Brain pericyte (primary cell): ENCODE data around the gene MERTK.
"Not testable (repeated sequence)": the region's sequence is repeated elsewhere in the genome, so short reads cannot be mapped to it uniquely, and the experiment has no call there.

ENCODE experiments used
- DNase-seq: peaks from one replicate; pipeline ENCODE4 v3.0.0-alpha.2; 2012; ENCODE audit warnings: low read depth, low spot score

Gene MERTK

GRCh38 chr2:112040066-112040465 lies 141.7 kb downstream of the MERTK start:
- not testable (repeated sequence) for DNase-seq

DNA sequence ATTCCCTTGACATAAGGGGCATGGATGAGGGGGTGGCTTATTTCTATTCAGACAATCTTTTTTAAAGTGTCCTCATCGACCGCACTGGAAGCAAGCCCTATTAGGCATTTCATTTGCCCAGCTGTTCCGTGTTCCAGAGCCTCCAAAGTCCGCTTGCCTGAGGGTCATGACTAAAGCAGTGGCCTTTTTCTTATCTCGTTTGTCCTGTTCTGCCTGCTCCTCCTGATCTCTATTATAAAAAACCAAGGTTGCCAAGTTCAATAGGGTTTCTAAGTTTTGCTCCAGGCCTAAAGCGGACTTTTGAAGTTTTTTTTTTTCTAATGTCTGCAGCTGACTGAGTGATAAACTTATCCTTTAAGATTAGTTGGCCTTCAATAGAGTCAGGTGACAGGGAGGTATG lies 143.1 kb downstream of the MERTK start:
- DNase-seq, result not testable (repeated sequence)

DNA sequence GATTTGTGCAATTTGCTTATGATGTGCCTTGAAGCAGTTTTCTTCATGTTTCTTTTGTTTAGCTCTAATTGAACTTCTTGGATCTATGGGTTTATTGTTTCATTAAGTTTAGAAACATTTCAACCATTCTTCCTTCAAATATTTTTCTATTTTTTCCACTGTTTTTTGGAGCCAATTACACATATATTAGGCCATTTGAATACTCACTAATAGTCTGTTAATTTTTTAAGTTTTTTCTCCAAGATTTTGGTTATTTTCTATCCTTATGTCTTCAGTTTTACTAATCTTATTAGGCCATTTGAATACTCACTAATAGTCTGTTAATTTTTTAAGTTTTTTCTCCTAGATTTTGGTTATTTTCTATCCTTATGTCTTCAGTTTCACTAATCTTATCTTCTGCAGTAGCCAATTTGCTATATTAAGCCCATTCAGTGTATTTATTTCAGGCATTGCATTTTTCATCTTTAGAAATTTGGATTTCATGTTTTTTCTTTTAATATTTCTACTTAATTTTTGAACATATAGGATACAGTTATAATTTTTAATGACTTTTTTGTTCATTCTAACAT lies 147.1 kb downstream of the MERTK start:
- DNase-seq, result no peak

GRCh38 chr2:112046231-112046630 lies 147.8 kb downstream of the MERTK start:
- DNase-seq, result no peak

- no peak for DNase-seq
These were observed 149.3 kb downstream of the MERTK start for GRCh38 chr2:112047537-112048235.

GRCh38 chr2:112048236-112048592 lies 149.8 kb downstream of the MERTK start:
- no peak for DNase-seq

DNA sequence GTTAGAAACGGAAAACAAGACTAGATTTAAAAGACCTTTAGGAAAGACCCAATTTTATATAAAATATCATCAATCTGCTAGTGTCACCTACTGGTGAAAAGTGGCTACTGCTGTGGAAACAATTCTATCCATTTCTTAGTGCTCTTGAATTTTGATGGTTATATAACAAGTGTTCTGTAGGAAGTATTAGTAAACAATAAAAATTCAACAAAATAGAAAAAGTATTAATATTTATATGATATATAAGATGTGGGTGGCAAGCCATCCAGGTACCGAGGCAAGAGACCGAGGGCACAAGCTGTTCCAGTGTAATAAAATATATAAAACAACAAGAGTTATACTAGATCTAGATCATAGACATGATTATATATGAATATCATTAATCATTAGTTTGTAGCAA lies 150.5 kb downstream of the MERTK start:
- DNase-seq, result no peak

DNA sequence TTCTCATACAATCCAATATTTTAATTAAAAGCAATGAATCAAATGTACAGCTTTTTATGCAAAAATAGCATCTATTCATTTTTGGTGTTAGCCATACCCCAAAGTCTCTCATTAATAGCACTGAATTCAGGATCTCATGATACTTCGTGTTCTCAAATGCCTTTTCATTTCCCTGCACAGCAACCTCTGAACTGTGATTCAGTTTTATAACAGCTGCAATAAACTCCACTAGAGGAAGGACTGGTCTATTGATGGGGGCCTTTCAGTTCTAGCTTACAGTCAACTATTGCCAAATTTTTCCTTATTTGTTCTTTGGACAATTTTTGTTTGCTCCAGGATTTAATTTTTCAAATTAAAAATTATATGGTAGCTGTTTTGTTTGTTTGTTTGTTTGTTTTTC lies 151.9 kb downstream of the MERTK start:
- no peak for DNase-seq

DNA sequence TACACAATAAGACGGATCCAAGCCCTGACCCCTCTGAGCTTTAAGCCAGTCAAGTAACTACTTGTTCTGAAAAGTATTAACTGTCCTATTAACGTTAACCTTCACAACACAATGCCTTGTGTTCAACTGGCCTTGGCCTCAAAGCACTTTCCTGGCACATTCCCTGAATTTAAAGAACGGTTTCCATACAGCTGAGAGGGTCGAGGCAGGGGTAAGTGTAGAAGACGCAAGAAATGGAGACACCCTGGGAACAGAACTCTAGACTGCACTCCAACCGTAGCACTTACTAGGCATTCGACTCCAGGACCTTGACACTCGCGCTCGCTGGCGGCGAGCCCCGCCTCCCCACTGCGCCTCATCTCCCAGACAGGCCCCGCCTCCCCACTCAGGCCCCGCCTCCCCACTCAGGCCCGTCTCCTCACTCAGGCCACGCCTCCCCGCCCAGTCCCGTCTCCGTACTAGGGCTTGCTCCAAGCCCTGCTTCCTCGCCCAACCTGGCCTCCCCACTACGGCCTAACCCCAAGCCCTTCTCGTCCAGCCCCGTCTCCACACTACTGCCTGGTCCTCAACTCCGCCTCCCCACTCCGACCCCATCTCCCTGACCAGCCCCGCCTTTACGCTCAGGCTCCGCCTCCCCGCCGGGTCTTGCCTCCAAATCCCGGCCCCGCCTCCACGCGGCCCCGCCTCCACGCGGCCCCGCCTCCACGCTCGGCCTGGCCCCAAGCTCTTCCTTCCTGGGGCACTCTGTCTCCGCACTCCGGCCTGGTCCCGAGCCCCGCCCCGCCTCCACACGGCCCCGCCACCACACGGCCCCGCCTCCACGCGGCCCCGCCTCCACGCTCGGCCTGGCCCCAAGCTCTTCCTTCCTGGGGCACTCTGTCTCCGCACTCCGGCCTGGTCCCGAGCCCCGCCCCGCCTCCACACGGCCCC lies 155.8 kb downstream of the MERTK start:
- DNase-seq, result peak; percentile 95

DNA sequence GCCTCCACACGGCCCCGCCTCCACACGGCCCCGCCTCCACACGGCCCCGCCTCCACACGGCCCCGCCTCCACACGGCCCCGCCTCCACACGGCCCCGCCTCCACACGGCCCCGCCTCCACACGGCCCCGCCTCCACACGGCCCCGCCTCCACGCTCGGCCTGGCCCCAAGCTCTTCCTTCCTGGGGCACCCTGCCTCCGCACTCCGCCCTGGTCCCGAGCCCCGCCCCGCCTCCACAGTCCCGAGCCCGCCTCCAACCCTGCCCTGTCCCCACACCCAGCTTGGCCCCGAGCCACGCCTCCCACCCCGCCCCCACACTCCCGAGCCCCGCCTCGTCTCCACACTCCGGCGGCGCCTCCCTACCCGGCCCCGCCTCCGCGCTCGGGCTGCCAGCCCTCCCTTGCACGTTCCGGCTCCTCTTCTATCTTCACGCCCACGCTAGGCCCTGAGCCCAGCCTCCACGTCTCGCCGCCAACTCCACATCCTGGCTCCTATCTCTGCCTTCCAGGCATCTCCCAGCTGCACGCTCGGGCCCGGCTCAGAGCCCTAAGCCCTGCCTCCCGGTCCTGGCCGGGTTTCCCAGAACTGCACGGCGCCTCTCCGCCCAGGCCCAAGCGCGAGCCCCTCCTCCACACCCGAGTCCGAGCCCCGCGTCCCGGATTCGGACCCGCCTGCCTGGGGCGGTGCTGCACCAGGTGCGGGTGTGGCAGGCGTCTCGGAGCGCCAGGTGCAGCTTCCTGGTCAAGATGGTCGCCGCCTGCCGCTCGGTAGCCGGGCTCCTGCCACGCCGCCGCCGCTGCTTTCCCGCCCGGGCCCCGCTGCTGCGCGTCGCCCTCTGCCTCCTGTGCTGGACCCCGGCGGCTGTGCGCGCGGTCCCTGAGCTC lies 156.7 kb downstream of the MERTK start, which contains the start of gene TMEM87B:
TMEM87B (plus strand) TSS at position 423 of the 883 bp plus-strand sequence; CDS start at position 746, 323 bp downstream.
- DNase-seq, result peak; percentile 89

- no peak for DNase-seq
These were observed 157.6 kb downstream of the MERTK start for GRCh38 chr2:112055730-112056625.

- no peak for DNase-seq
These were observed 158.2 kb downstream of the MERTK start for GRCh38 chr2:112056626-112056987.

- no peak for DNase-seq
These were observed 161.3 kb downstream of the MERTK start for GRCh38 chr2:112059671-112060070.

GRCh38 chr2:112061299-112061698 lies 162.9 kb downstream of the MERTK start:
- no peak for DNase-seq

- DNase-seq, result no peak
These were observed 163.4 kb downstream of the MERTK start for GRCh38 chr2:112061840-112062239.

GRCh38 chr2:112062894-112063293 lies 164.5 kb downstream of the MERTK start:
- DNase-seq, result no peak

DNA sequence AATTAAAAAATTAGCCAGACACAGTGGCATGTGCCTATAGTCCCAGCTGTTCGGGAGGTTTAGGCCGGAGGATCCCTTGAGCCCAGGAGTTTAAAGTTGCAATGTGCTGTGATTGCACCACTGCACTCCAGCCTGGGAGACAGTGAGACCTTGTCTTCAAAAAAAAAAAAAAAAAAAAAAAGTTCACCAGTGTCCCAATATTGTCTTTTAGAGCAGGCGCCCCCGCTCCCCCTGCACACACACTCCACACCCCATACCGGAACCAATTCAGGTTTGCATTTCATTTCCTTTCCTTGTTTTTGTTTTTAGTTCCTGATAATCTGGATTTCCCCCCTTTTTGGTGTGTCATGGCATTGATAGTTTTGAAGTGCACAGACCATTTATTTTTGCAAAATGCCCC lies 167.1 kb downstream of the MERTK start:
- DNase-seq, result no peak

DNA sequence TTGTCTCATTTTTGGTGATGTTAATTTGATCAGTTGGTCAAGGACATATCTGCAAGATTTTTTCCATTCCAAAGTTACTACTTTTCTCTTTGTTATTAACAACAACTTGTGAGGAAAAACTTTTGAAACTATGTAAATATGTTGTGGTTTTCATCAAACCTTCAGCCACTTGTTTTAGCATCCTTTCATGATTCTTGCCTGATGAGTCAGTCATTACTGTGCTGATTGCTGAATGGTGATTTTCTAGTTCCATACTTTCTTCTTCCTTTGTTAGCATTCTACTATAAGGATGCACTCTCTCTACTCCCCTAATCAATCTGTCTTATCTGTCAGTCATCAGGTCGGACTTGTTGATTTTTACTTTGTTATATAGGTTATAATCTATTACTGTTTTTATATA lies 167.6 kb downstream of the MERTK start:
- DNase-seq, result no peak

DNA sequence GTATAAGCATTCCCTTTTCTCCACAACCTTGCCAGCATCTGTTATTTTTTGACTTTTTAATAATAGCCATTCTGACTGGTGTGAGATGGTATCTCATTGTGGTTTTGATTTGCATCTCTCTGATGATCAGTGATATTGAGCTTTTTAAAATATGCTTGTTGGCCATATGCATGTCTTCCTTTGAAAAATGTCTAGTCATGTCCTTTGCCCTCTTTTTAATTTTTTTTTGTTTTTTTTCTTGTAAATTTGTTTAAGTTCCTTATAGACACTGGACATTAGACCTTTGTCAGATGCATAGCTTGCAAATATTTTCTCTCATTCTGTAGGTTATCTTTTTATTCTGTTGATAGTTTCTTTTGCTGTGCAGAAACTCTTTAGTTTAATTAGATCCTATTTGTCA lies 171.4 kb downstream of the MERTK start:
- not testable (repeated sequence) for DNase-seq

DNA sequence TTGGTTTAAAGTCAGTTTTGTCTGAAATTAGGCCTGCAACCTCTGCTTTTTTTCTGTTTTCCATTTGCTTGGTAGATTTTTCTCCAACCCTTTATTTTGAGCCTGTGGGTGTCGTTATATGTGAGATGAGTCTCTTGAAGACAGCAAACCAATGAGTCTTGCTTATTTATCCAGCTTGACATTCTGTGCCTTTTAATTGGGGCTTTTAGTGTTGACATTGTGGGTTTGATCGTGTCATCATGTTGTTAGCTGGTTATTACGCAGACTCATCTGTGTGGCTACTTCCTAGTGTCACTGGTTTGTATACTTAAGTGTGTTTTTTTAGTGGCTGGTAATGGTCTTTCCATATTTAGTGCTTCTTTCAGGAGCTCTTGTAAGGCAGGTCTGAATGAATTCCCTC lies 175.5 kb downstream of the MERTK start:
- no peak for DNase-seq

- no peak for DNase-seq
These were observed 176.1 kb downstream of the MERTK start for GRCh38 chr2:112074506-112074905.
